ENCODE results near the gene PRRT1B.

Gene PRRT1B

GRCh38 chr9:131596430-131596743, 51.1 kb downstream of the PRRT1B start:
- no peak for DNase-seq (ENCODE audit: low read depth)

- no peak for DNase-seq (ENCODE audit: low read depth)
These were observed 51.9 kb downstream of the PRRT1B start for GRCh38 chr9:131597246-131597645.

GRCh38 chr9:131598121-131598520, 52.8 kb downstream of the PRRT1B start:
- no peak for DNase-seq (ENCODE audit: low read depth)

GRCh38 chr9:131601683-131602181, 56.4 kb downstream of the PRRT1B start:
- no peak for DNase-seq (ENCODE audit: low read depth)

GRCh38 chr9:131603199-131603598, 57.9 kb downstream of the PRRT1B start:
- DNase-seq (ENCODE audit: low read depth): no peak

GRCh38 chr9:131603711-131604439, 58.6 kb downstream of the PRRT1B start:
- DNase-seq (ENCODE audit: low read depth): no peak

GRCh38 chr9:131605770-131606590, 60.7 kb downstream of the PRRT1B start:
- DNase-seq (ENCODE audit: low read depth): no peak

- DNase-seq (ENCODE audit: low read depth): no peak
These were observed 61.7 kb downstream of the PRRT1B start for GRCh38 chr9:131606896-131607567.

- DNase-seq (ENCODE audit: low read depth): no peak
These were observed 62.3 kb downstream of the PRRT1B start for GRCh38 chr9:131607591-131607990.

- no peak for DNase-seq (ENCODE audit: low read depth)
These were observed 63.2 kb downstream of the PRRT1B start for GRCh38 chr9:131608493-131609037.
